HepG2 (cell line): Measurements from ENCODE around the gene TULP4. TPM values are rescaled to one million over a fixed set of nuclear protein-coding genes. Genes with fewer than 3 reads are reported as not detected.
"Not testable (repeated sequence)": the region's sequence is repeated elsewhere in the genome, so short reads cannot be mapped to it uniquely, and the experiment has no call there.

Experiments used
- ATAC-seq: fragments of 200-7000 bp; cut with Tn5 transposase; 3 replicates; pipeline ENCODE4 v1.9.1; 2020; ENCODE audit warnings: mild to moderate bottlenecking, moderate library complexity
- BruUV-seq: library from RNA; stranded (reverse); fragments of 400-500 nt; replicated peaks from 2 replicates; lab custom pipeline; 2021; lab: Mats Ljungman, UMichigan
- CTCF ChIA-PET: fragments of 300-600 bp; formaldehyde crosslinking; extraction: SDS; loops from one replicate; lab custom pipeline; 2021; ENCODE audit warnings: low total read pairs, inconsistent platforms, low intra/inter-chr PET ratio; lab: Yijun Ruan, JAX
- POLR2A ChIA-PET: fragments of 350-600 bp; sonication (Branson Sonifier 250); formaldehyde crosslinking; loops from one replicate; lab custom pipeline; 2020; ENCODE audit warnings: antibody characterized with exemption, inconsistent platforms; lab: Yijun Ruan, JAX
- DNase-seq: peaks from one replicate; pipeline ENCODE4 v3.0.0-alpha.2; 2015; ENCODE audit warnings: low spot score
- FAIRE-seq: peaks from 3 replicates; lab custom pipeline; 2011; peaks lifted over from hg19 to GRCh38; lab: Jason Lieb, UNC
- H2AFZ ChIP-seq: one replicate; pipeline ENCODE4 v1.6.1; 2011; ENCODE audit warnings: low read length, inconsistent platforms
- H3K27ac ChIP-seq: fragments of 300-600 bp; 3 replicates; pipeline ENCODE4 v1.8.0; 2011; ENCODE audit warnings: mixed run types, mild to moderate bottlenecking, mixed read lengths, low read length, inconsistent platforms; ENCODE audit not compliant: insufficient read depth; ENCODE audit errors: extremely low read length
- H3K27me3 ChIP-seq, 2 experiments: fragments of 200-600 bp in 1 of 2; 2 replicates in 1 of 2; 3 replicates in 1 of 2; pipeline versions ENCODE4 v1.6.0 to v1.8.0; 2011; ENCODE audit warnings: low read length in 2 of 2, mild to moderate bottlenecking in 2 of 2, moderate library complexity in 2 of 2, inconsistent platforms in 1 of 2; ENCODE audit not compliant: insufficient read depth in 2 of 2, control insufficient read depth in 1 of 2
- H3K36me3 ChIP-seq, 2 experiments: fragments of 200-600 bp in 1 of 2; replicated peaks in 1 of 2; 2 replicates in 1 of 2; 3 replicates in 1 of 2; pipeline versions ENCODE4 v1.5.1 to v1.8.0; 2011; ENCODE audit warnings: low read length in 2 of 2, inconsistent platforms in 1 of 2; ENCODE audit not compliant: insufficient read depth in 2 of 2, control insufficient read depth in 1 of 2
- H3K4me1 ChIP-seq: 2 replicates; pipeline ENCODE4 v1.5.1; 2012; ENCODE audit warnings: low read length, inconsistent platforms; ENCODE audit not compliant: insufficient read depth
- H3K4me2 ChIP-seq: 2 replicates; pipeline ENCODE4 v1.6.0; 2011; ENCODE audit warnings: low read depth, low read length, inconsistent platforms
- H3K4me3 ChIP-seq, 3 experiments: fragments of 200-600 bp in 1 of 3; sonication (generic), shearing (Covaris generic) in 1 of 3; replicated peaks in 1 of 3; 2 replicates each; pipeline ENCODE4 v1.5.1; 2011 to 2016; ENCODE audit warnings: low read length in 3 of 3, inconsistent platforms in 2 of 3, low read depth in 2 of 3, mild to moderate bottlenecking in 2 of 3, control low read depth in 1 of 3, mixed read lengths in 1 of 3; ENCODE audit not compliant: insufficient read depth in 1 of 3
- H3K79me2 ChIP-seq: one replicate; pipeline ENCODE4 v1.6.1; 2011; ENCODE audit warnings: low read length, inconsistent platforms; ENCODE audit not compliant: insufficient read depth
- H3K9ac ChIP-seq: 2 replicates; pipeline ENCODE4 v1.6.0; 2011; ENCODE audit warnings: mild to moderate bottlenecking, low read depth, low read length, inconsistent platforms; ENCODE audit not compliant: insufficient read depth
- H3K9me3 ChIP-seq: 2 replicates; pipeline ENCODE4 v1.5.1; 2012; ENCODE audit warnings: mild to moderate bottlenecking, low read length
- H4K20me1 ChIP-seq: 2 replicates; pipeline ENCODE4 v1.6.0; 2011; ENCODE audit warnings: inconsistent platforms, mild to moderate bottlenecking, low read length, moderate library complexity; ENCODE audit not compliant: insufficient read depth
- ADNP ChIP-seq: sonication (generic); formaldehyde crosslinking; IDR thresholded peaks from 2 replicates; pipeline ENCODE4 v1.4.0; 2020; ENCODE audit warnings: missing genetic modification reagents
- NFE2 ChIP-seq: sonication (generic); formaldehyde crosslinking; IDR thresholded peaks from 2 replicates; pipeline ENCODE4 v1.4.0; 2020; ENCODE audit warnings: missing genetic modification reagents
- STAG1 ChIP-seq: sonication (generic); formaldehyde crosslinking; IDR thresholded peaks from 2 replicates; pipeline ENCODE4 v1.4.0; 2020; ENCODE audit warnings: missing genetic modification reagents
- ZFYVE20 ChIP-seq: sonication (generic); formaldehyde crosslinking; IDR thresholded peaks from 2 replicates; pipeline ENCODE4 v1.8.0; 2023; ENCODE audit warnings: low read depth, mild to moderate bottlenecking, moderate library complexity, missing genetic modification reagents, borderline replicate concordance
- ZNF382 ChIP-seq: sonication (generic); formaldehyde crosslinking; IDR thresholded peaks from 2 replicates; pipeline ENCODE4 v1.5.0; 2020; ENCODE audit warnings: missing genetic modification reagents, mild to moderate bottlenecking, borderline replicate concordance
- ZNF564 ChIP-seq: sonication (generic); formaldehyde crosslinking; IDR thresholded peaks from 2 replicates; pipeline ENCODE4 v1.8.1; 2023; ENCODE audit warnings: mild to moderate bottlenecking, missing genetic modification reagents
- ZNF816 ChIP-seq: sonication (generic); formaldehyde crosslinking; IDR thresholded peaks from 2 replicates; pipeline ENCODE4 v1.8.0; 2022; ENCODE audit warnings: missing genetic modification reagents, mild to moderate bottlenecking, borderline replicate concordance
- WGBS: methylation state at CpG from one replicate; pipeline ENCODE4 v1.1.6; 2017; ENCODE audit warnings: low lambda C conversion rate; 5-methylcytosine and 5-hydroxymethylcytosine counted together
- in situ Hi-C: cut with HindIII; loops from 2 replicates; pipeline ENCODE4 v1.10.0; 2017; ENCODE audit warnings: low pct_unique_long_range_greater_than_20kb; ENCODE audit not compliant: extremely low pct_ligation_motif_present
- intact Hi-C: fragments of 100-400 bp; cut with micrococcal nuclease; formaldehyde crosslinking; loops from one replicate; pipeline ENCODE4 v1.10.0; 2022; ENCODE audit not compliant: unreplicated experiment
- polyA plus RNA-seq, 8 experiments: library from polyadenylated mRNA; depleted of rRNA in 3 of 8; stranded (reverse) in 7 of 8; unstranded in 1 of 8; fragments of >200 nt; fragmentation: Illumina TruSeq in 4 of 8; extraction: Trizol in 4 of 8; gene quantifications; 2 replicates each; pipeline versions ENCODE4 v1.2.1 to v1.2.3, GENCODE V29; 2011 to 2016; ENCODE audit warnings: low read depth in 4 of 8, missing spikeins in 1 of 8, mixed read lengths in 1 of 8; ENCODE audit not compliant: insufficient read depth in 1 of 8
- total RNA-seq, 5 experiments: library from RNA; depleted of rRNA; stranded (reverse); fragments of >200 nt; fragmentation: Illumina TruSeq; extraction: Trizol; gene quantifications; 2 replicates each; pipeline ENCODE4 v1.2.3, GENCODE V29; 2016; ENCODE audit warnings: low read depth in 1 of 5
- TF ChIP-seq, protein P1 (sequence below): sonication (generic); formaldehyde crosslinking; IDR thresholded peaks from 2 replicates; pipeline ENCODE4 v1.5.0; 2020; ENCODE audit warnings: mild to moderate bottlenecking, missing genetic modification reagents, moderate library complexity

Gene TULP4
- total and polyA plus RNA-seq, 2 of the 13 experiments (the other 11 are each of a cell fraction or from before 2014, with no cell fraction given): 21.1 to 122 TPM

GRCh38 chr6:158468666-158469065 is 156.4 kb downstream of the TULP4 start:
- ChIA-PET CTCF (no interaction called here), POLR2A (no interaction called here)
- H3K4me1 ChIP-seq: no peaks in the 10 kb centered on the region
- no peaks in the 10 kb centered on the region for H3K27me3 ChIP-seq
- in situ Hi-C loops: no loop called here
- no peaks in the 10 kb centered on the region for H3K9me3 ChIP-seq
- no TSS peak for BruUV-seq
- DNase-seq (no peak), FAIRE-seq (no peak), ATAC-seq (no peak)
- TF ChIP-seq ZFYVE20: no peak
- TF ChIP-seq STAG1 (CRISPR knock-in tag): peak; percentile 37
- TF ChIP-seq, protein P1, sequence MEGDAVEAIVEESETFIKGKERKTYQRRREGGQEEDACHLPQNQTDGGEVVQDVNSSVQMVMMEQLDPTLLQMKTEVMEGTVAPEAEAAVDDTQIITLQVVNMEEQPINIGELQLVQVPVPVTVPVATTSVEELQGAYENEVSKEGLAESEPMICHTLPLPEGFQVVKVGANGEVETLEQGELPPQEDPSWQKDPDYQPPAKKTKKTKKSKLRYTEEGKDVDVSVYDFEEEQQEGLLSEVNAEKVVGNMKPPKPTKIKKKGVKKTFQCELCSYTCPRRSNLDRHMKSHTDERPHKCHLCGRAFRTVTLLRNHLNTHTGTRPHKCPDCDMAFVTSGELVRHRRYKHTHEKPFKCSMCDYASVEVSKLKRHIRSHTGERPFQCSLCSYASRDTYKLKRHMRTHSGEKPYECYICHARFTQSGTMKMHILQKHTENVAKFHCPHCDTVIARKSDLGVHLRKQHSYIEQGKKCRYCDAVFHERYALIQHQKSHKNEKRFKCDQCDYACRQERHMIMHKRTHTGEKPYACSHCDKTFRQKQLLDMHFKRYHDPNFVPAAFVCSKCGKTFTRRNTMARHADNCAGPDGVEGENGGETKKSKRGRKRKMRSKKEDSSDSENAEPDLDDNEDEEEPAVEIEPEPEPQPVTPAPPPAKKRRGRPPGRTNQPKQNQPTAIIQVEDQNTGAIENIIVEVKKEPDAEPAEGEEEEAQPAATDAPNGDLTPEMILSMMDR (CRISPR knock-in tag): peak; percentile 21
- TF ChIP-seq ZNF816 (CRISPR knock-in tag): no peak
- TF ChIP-seq NFE2 (CRISPR knock-in tag): no peak
- TF ChIP-seq ZNF564 (CRISPR knock-in tag): peak; percentile 88
- TF ChIP-seq ZNF382 (CRISPR knock-in tag): no peak
- no peak for TF ChIP-seq ADNP (CRISPR knock-in tag)
- H4K20me1 ChIP-seq: no peaks in the 10 kb centered on the region
- no peak overlapping the region for H3K27ac ChIP-seq
- 98% methylated on average over 6 of the region's 6 CpGs for WGBS
- H3K4me2 ChIP-seq: no peak overlapping the region
- intact Hi-C loops: no loop called here
- no peak overlapping the region for H3K9ac ChIP-seq
- no peaks in the 10 kb centered on the region for H3K79me2 ChIP-seq
- peaks cover 15 to 57% of the 10 kb centered on the region in 2 experiments; a peak in 4 of 5 replicates for H3K36me3 ChIP-seq
- H3K4me3 ChIP-seq: no peak overlapping the region
- no peak overlapping the region for H2AFZ ChIP-seq

GRCh38 chr6:158470023-158470422 is 157.8 kb downstream of the TULP4 start:
- not testable (repeated sequence) for H2AFZ ChIP-seq
- WGBS: 97% methylated on average over 18 of the region's 18 CpGs

More at GRCh38 chr6:158470023-158470422, 157.8 kb downstream of the TULP4 start:
- in situ Hi-C loops, BruUV-seq, FAIRE-seq, CTCF ChIA-PET, DNase-seq, H3K4me1 ChIP-seq, H3K27me3 ChIP-seq, intact Hi-C loops, H4K20me1 ChIP-seq, H3K4me2 ChIP-seq, POLR2A ChIA-PET, H3K4me3 ChIP-seq, H3K79me2 ChIP-seq, H3K9me3 ChIP-seq, H3K27ac ChIP-seq, ATAC-seq, H3K9ac ChIP-seq: not testable (repeated sequence)
- H3K36me3 ChIP-seq: peaks cover 11 to 53% of the 10 kb centered on the region in 2 experiments; a peak in 4 of 5 replicates
